Measurements from ENCODE around the gene NFIA. TPM values are rescaled to one million over a fixed set of nuclear protein-coding genes. Genes with fewer than 3 reads are reported as not detected.

NFIA gene
- total RNA-seq, 1 donor from 2014 or later: 66.6 TPM

GRCh38 chr1:61245696-61246400 is 163.5 kb downstream of the NFIA start:
- Histone ChIP-seq H3K36me3 (no peaks in the 10 kb centered on the region), H3K27ac (no peak overlapping the region), H3K4me3 (no peak overlapping the region), H3K27me3 (no peaks in the 10 kb centered on the region), H3K4me1 (peaks cover 33% of the 10 kb centered on the region), H3K9me3 (no peaks in the 10 kb centered on the region)
- DNase-seq (no peak), ATAC-seq (no peak)
- TF ChIP-seq CTCF (IDR thresholded peaks at IDR 0.05): no peak
- intact Hi-C loops (cut with DNase I): no loop called here

GRCh38 chr1:61247051-61247825 is 164.9 kb downstream of the NFIA start:
- DNase-seq (no peak), ATAC-seq (no peak)
- Histone ChIP-seq H3K36me3 (no peaks in the 10 kb centered on the region), H3K9me3 (no peaks in the 10 kb centered on the region), H3K27me3 (no peaks in the 10 kb centered on the region), H3K4me3 (no peak overlapping the region), H3K27ac (no peak overlapping the region), H3K4me1 (peaks cover 22% of the 10 kb centered on the region)
- no peak for TF ChIP-seq CTCF (IDR thresholded peaks at IDR 0.05)
- intact Hi-C loops (cut with DNase I): no loop called here

GRCh38 chr1:61247881-61248752 is 165.8 kb downstream of the NFIA start:
- no peaks in the 10 kb centered on the region for H3K9me3 ChIP-seq
- no peaks in the 10 kb centered on the region for H3K27me3 ChIP-seq
- intact Hi-C loops (cut with DNase I): no loop called here
- H3K4me3 ChIP-seq: no peak overlapping the region
- peaks cover 20% of the 10 kb centered on the region for H3K4me1 ChIP-seq
- no peaks in the 10 kb centered on the region for H3K36me3 ChIP-seq
- no peak for DNase-seq
- no peak overlapping the region for H3K27ac ChIP-seq
- no peak for TF ChIP-seq CTCF (IDR thresholded peaks at IDR 0.05)
- ATAC-seq: peak; percentile 19

- Histone ChIP-seq H3K27me3 (no peaks in the 10 kb centered on the region), H3K4me3 (no peak overlapping the region), H3K36me3 (no peaks in the 10 kb centered on the region), H3K9me3 (no peaks in the 10 kb centered on the region), H3K4me1 (peaks cover 42% of the 10 kb centered on the region), H3K27ac (no peak overlapping the region)
- DNase-seq: no peak
- ATAC-seq: no peak
- no peak for TF ChIP-seq CTCF (IDR thresholded peaks at IDR 0.05)
- intact Hi-C loops (cut with DNase I): no loop called here
Measured at GRCh38 chr1:61250933-61251332, 168.6 kb downstream of the NFIA start.

- Histone ChIP-seq H3K9me3 (no peaks in the 10 kb centered on the region), H3K4me1 (peaks cover 36% of the 10 kb centered on the region), H3K4me3 (no peak overlapping the region), H3K27me3 (no peaks in the 10 kb centered on the region), H3K27ac (no peak overlapping the region), H3K36me3 (no peaks in the 10 kb centered on the region)
- ATAC-seq (peak; percentile 88), DNase-seq (no peak)
- intact Hi-C loops (cut with DNase I): no loop called here
- TF ChIP-seq CTCF (IDR thresholded peaks at IDR 0.05): no peak
Measured at GRCh38 chr1:61253059-61253735, 170.8 kb downstream of the NFIA start.
